Right cardiac atrium (tissue), 5 donors: ENCODE measurements around the gene RAB15. TPM values are rescaled to one million over a fixed set of nuclear protein-coding genes. Genes with fewer than 3 reads are reported as not detected.

ENCODE experiments used
- ATAC-seq, 2 donors: fragments of 200-7000 bp; cut with Tn5 transposase; one replicate each; pipeline versions ENCODE4 v1.8.0 to v1.9.1; 2020; ENCODE audit warnings: moderate library complexity in 2 of 2, mild to moderate bottlenecking in 1 of 2
- DNase-seq, 3 donors: peaks; one replicate each; pipeline ENCODE4 v3.0.0-alpha.2; 2020
- H3K27ac ChIP-seq: one replicate; pipeline ENCODE4 v1.5.1; 2013; ENCODE audit warnings: mild to moderate bottlenecking, low read length, control low read depth, moderate library complexity
- H3K27me3 ChIP-seq: one replicate; pipeline ENCODE4 v1.6.1; 2013; ENCODE audit not compliant: control insufficient read depth, insufficient read depth
- H3K4me1 ChIP-seq: one replicate; pipeline ENCODE4 v1.6.1; 2013; ENCODE audit warnings: low read length; ENCODE audit not compliant: control insufficient read depth, insufficient read depth
- H3K4me3 ChIP-seq: one replicate; pipeline ENCODE4 v1.5.1; 2013; ENCODE audit warnings: low read length, control low read depth
- H3K9me3 ChIP-seq: one replicate; pipeline ENCODE4 v1.6.1; 2013; ENCODE audit warnings: low read length; ENCODE audit not compliant: control insufficient read depth
- WGBS: extraction: QIAGEN DNeasy Blood & Tissue Kit; methylation state at CpG from one replicate; pipeline ENCODE4 v1.1.7; 2013; 5-methylcytosine and 5-hydroxymethylcytosine counted together
- intact Hi-C, 4 donors: fragments of 100-400 bp; cut with DNase I; formaldehyde crosslinking; loops; one replicate each; pipeline versions ENCODE4 v1.11.0 to v1.14.0; 2022 to 2023
- polyA plus RNA-seq: library from polyadenylated mRNA; stranded (reverse); fragments of 200-250 nt; gene quantifications from one replicate; pipeline ENCODE4 v1.2.3, GENCODE V29; 2013
- total RNA-seq, 4 donors: library from RNA; stranded (reverse); fragmentation: NEBNext Ultra II Directional; extraction: Animal tissue kit (Norgen Biotek cat#: 25700); gene quantifications; one replicate each; pipeline ENCODE4 v1.2.1, GENCODE V29; 2021
- donor health status: healthy with polysubstance abuse.
- donor health status: DM: no; HTN: yes; CAD: no.
- donor health status: DM: no; HTN: no; CAD: no.
- donor health status: DM: no; HTN: yes; CAD: no; lungs with severe emphysema.
- donor health status: DM: yes; HTN: yes; CAD: no.

RAB15 gene
- total and polyA plus RNA-seq, 5 donors: 12.7 to 48.1 (median 20.5) TPM

GRCh38 chr14:64987438-64987767, 15.3 kb upstream of the RAB15 start:
- Histone ChIP-seq H3K27ac (peak overlapping the region; percentile 83), H3K4me1 (peaks cover 3% of the 10 kb centered on the region), H3K4me3 (peak overlapping the region; percentile 56), H3K9me3 (no peaks in the 10 kb centered on the region), H3K27me3 (no peaks in the 10 kb centered on the region)
- intact Hi-C loops: no loop called here
- ATAC-seq (no peak), DNase-seq (no peak)
- 1% methylated on average over 8 of the region's 8 CpGs for WGBS

DNA sequence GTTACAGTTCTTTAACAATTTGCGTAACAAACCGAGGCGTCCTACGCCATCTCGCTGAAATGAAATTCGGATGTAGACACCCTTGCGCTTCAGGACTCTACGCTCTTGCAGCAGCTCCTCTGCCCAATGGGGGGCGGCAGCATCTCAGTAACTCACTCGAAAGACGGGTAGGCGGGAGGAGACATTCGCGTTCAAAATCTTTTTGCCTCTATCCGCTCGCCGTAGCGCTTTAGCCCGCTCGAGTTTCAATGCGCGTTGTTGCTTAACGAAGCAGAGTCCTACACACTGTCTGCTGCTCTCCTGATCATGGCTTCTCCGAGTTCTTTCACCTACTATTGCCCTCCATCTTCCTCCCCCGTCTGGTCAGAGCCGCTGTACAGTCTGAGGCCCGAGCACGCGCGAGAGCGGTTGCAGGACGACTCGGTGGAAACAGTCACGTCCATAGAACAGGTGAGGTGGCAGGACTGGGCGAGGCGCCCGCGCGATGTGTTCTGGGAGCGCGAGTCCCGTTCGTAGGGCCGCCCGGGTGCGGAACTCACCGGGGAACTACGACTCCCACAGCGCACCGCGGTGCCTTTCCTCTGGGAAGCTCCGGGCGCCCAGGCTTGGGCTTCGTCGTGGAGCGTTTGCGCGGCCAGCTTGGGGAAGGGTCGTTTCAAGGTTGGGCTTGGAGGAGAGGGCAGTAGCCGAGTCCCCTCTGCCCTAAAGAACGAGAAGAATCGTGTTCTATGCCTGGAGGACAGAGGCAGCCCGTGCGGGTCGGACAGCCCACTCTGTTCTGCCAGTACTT, 14.7 kb upstream of the RAB15 start, which contains the start of gene FNTB:
Gene FNTB, plus strand, starts transcription at position 248 of the 790 bp plus-strand sequence. Its CDS starts 59 bp downstream, at position 307.
- intact Hi-C loops: no loop called here
- Histone ChIP-seq H3K4me1 (peaks cover 3% of the 10 kb centered on the region), H3K9me3 (no peaks in the 10 kb centered on the region), H3K27ac (peak within 1 kb of the TSS; percentile 83), H3K27me3 (no peaks in the 10 kb centered on the region), H3K4me3 (peak within 1 kb of the TSS; percentile 56)
- under 1% methylated on average over 65 of the region's 65 CpGs for WGBS
- DNase-seq (peak; percentile 97 to 99 (median 97)), ATAC-seq (peak; percentile 99)

- 9% methylated on average over 15 of the region's 15 CpGs for WGBS
- H3K9me3 ChIP-seq: no peaks in the 10 kb centered on the region
- no peaks in the 10 kb centered on the region for H3K4me1 ChIP-seq
- peak overlapping the region; percentile 33 for H3K4me3 ChIP-seq
- H3K27ac ChIP-seq: no peak overlapping the region
- DNase-seq: no peak
- intact Hi-C loops: loop anchor here in 1 of 4 donors (5.0 kb wide), 1 partner anchor 161 kb away; no protein-coding TSS in a partner anchor
- no peak for ATAC-seq
- no peaks in the 10 kb centered on the region for H3K27me3 ChIP-seq
Measured at GRCh38 chr14:64983439-64984310, 11.5 kb upstream of the RAB15 start.

DNA sequence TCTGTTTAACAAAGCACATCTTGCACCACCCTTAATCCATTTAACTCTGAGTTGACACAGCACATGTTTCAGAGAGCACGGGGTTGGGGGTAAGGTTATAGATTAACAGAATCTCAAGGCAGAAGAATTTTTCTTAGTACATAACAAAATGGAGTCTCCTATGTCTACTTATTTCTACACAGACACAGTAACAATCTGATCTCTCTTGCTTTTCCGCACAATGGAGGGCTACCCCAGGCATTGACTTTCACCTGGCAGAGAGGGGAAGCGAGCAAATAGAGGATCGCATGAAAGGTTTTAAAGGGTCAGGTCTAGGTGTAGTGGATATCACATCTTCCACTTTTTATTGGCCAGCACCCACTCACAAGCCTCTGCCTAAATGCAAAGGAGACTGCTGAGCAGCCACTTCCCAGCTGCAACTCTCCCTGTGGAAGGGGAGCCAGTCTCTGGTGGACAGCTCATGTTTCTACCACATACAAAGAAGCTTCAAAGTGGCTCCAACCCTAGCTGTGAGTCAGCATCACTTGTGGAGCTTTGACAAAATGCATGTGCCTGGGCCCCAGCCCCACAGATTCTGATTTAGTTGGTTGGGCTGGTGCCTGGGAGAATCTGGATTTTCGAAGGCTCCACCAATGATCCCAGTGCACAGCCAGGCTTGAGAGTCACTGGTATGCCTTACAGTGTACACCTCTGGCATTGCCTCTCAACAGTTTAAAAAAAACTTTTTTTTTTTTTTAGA, 7.4 kb upstream of the RAB15 start:
- intact Hi-C loops: loop anchor here in 2 of 4 donors (5.0 to 10.0 kb wide), 2 partner anchors 155 to 157 kb away; no protein-coding TSS in a partner anchor
- Histone ChIP-seq H3K4me3 (no peak overlapping the region), H3K4me1 (no peaks in the 10 kb centered on the region), H3K9me3 (no peaks in the 10 kb centered on the region), H3K27ac (no peak overlapping the region), H3K27me3 (no peaks in the 10 kb centered on the region)
- WGBS: 84% methylated on average over 5 of the region's 5 CpGs
- DNase-seq (no peak), ATAC-seq (no peak)

GRCh38 chr14:64974563-64974962, 2.4 kb upstream of the RAB15 start:
- no peak for DNase-seq
- no peak for ATAC-seq
- no peak overlapping the region for H3K27ac ChIP-seq
- H3K4me3 ChIP-seq: no peak overlapping the region
- H3K27me3 ChIP-seq: no peaks in the 10 kb centered on the region
- 58% methylated on average over 8 of the region's 8 CpGs for WGBS
- no peaks in the 10 kb centered on the region for H3K4me1 ChIP-seq
- no peaks in the 10 kb centered on the region for H3K9me3 ChIP-seq
- intact Hi-C loops: loop anchor here in 1 of 4 donors (10.0 kb wide), 1 partner anchor 150 kb away; no protein-coding TSS in a partner anchor

DNA sequence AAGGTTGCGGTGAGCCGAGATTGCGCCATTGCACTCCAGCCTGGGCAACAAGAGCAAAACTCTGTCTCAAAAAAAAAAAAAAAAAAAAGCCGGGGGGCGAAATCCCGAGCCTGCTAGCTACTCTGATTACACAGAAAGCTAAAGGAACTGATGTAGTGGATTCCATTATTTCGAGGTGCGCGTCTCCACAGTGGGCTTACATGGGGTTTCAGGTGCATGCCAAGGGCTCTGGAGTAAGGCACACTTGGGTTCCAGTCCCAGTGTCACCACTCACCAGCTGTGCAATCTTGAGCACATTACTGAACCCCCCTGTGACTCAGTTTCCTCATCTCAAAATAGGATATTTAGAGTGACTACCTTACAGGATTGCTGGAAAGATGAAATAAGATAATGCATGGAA, 1.7 kb upstream of the RAB15 start:
- H3K27ac ChIP-seq: no peak overlapping the region
- no peak overlapping the region for H3K4me3 ChIP-seq
- H3K9me3 ChIP-seq: no peaks in the 10 kb centered on the region
- no peaks in the 10 kb centered on the region for H3K4me1 ChIP-seq
- DNase-seq (no peak), ATAC-seq (no peak)
- intact Hi-C loops: loop anchor here in 1 of 4 donors (10.0 kb wide), 1 partner anchor 149 kb away; no protein-coding TSS in a partner anchor
- WGBS: 96% methylated on average over 9 of the region's 9 CpGs
- H3K27me3 ChIP-seq: no peaks in the 10 kb centered on the region

DNA sequence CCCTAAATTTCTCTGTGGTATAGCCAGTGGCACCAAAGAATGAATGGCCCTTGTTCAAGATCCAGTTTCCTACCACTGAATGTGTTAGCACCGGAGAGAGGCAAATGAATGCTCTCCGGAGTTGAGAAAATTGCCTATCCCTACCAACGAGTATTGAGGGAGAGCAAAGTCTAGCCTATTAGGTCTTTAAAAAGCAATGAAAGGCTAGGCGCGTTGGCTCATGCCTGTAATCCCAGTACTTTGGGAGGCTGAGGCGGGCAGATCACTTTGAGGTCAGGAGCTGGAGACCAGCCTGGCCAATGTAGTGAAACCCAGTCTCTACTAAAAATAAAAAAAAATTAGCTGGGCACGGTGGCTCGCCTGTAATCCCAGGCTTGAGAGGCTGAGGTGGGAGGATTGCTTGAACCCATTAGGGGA, 898 bp upstream of the RAB15 start:
- intact Hi-C loops: loop anchor here in 1 of 4 donors (10.0 kb wide), 1 partner anchor 148 kb away; no protein-coding TSS in a partner anchor
- 74% methylated on average over 8 of the region's 8 CpGs for WGBS
- no peak overlapping the region for H3K4me3 ChIP-seq
- no peaks in the 10 kb centered on the region for H3K4me1 ChIP-seq
- no peak overlapping the region for H3K27ac ChIP-seq
- DNase-seq (no peak), ATAC-seq (no peak)
- no peaks in the 10 kb centered on the region for H3K27me3 ChIP-seq
- no peaks in the 10 kb centered on the region for H3K9me3 ChIP-seq

DNA sequence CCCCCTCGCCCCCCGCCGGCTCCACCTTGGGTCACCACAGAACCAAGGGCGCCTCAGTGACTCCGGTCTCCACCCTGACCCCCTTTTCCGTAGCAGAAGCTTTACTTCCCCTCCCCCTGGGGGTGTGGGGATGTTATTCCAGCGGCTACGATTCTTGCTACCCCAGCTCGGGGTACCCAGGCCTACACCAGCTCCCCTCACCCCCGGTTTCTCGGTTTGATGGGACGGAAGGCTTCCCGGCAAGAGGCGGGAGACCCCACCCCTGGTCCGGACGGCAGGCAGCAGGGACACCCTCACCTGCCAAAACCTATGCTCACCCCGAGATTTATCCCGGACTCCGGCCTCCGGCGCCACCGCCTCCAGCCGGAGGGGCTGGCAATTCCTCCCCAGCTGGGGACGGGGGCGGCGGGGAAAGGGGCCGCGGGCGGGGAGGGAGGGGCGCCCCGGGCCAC, 619 bp downstream of the RAB15 start:
- peak overlapping the region; percentile 98 for H3K4me3 ChIP-seq
- DNase-seq: peak in 1 of 3 donors; percentile 56
- WGBS: 2% methylated on average over 31 of the region's 31 CpGs
- no peaks in the 10 kb centered on the region for H3K27me3 ChIP-seq
- ATAC-seq: peak; percentile 8 to 9
- no peaks in the 10 kb centered on the region for H3K4me1 ChIP-seq
- intact Hi-C loops: loop anchor here in 1 of 4 donors (10.0 kb wide), 1 partner anchor 147 kb away; no protein-coding TSS in a partner anchor
- H3K9me3 ChIP-seq: no peaks in the 10 kb centered on the region
- no peak overlapping the region for H3K27ac ChIP-seq

DNA sequence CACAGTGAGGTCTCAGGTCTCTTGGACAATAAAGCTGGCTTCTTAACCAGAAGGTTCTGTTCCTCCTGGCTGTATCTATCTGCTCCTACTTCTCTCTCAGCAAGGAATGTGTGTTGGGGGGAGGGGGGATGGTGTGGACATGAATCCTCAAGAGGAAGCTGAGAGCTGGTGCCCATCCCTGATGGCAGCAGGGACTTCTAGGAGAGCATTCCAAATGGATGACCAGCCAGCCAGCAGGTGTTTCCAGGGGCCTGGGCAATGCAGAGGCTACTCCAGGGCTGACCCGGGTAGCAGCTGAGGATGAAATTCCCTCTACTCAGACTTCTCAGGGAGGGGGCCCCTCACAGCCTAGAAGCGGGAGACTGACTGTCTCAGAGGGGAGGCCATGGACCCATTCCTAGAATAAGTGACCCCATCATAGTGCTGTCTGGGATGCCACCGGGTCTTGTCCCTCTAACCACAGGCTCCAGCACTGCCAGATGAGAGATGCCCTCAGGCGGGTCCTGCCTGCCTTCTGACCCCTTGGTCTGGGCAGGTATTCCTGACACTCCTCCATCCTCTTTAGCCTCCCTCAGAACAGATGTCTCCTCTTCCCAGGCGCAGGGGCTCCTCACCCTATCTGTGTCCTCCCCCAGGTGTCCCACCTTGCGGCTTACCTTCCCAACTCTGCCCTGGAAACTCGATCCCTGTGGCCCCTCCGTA, 1.2 kb downstream of the RAB15 start:
- H3K4me3 ChIP-seq: peak overlapping the region; percentile 98
- H3K27me3 ChIP-seq: no peaks in the 10 kb centered on the region
- H3K9me3 ChIP-seq: no peaks in the 10 kb centered on the region
- no peaks in the 10 kb centered on the region for H3K4me1 ChIP-seq
- no peak overlapping the region for H3K27ac ChIP-seq
- intact Hi-C loops: loop anchor here in 1 of 4 donors (10.0 kb wide), 1 partner anchor 146 kb away; no protein-coding TSS in a partner anchor
- ATAC-seq (peak; percentile 3 to 11), DNase-seq (no peak)
- WGBS: 57% methylated on average over 8 of the region's 8 CpGs

DNA sequence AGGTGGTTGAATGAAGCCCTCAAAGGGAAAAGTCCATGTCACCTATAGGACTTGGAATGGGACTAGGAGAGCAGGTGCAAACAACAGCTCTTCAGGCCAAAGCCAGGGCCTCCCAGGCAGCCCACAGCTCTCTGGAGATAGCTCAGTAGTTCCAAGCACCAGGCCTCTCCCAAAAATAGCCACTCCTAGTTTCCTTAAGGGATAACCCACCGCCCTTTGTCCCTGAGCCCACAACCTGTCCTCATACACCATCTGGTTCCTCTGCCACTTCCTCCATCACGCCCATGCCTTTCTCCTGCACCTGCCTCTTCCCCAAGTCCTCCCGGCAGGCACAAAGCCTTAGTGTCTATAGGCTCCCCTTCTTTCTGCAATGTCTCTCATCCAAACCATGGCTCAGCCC, 2.1 kb downstream of the RAB15 start:
- H3K4me3 ChIP-seq: no peak overlapping the region
- no peak overlapping the region for H3K27ac ChIP-seq
- H3K9me3 ChIP-seq: no peaks in the 10 kb centered on the region
- ATAC-seq: no peak
- intact Hi-C loops: loop anchor here in 1 of 4 donors (10.0 kb wide), 1 partner anchor 145 kb away; no protein-coding TSS in a partner anchor
- H3K4me1 ChIP-seq: no peaks in the 10 kb centered on the region
- no peaks in the 10 kb centered on the region for H3K27me3 ChIP-seq
- WGBS: 86% methylated on average over 3 of the region's 3 CpGs
- DNase-seq: no peak
